H1 (cell line): ENCODE data around the gene BIRC5. TPM values are rescaled to one million over a fixed set of nuclear protein-coding genes. Genes with fewer than 3 reads are reported as not detected.

Experiments
- CTCF ChIA-PET: fragments of 300-600 bp; sonication (Branson Sonifier 250); formaldehyde crosslinking; loops from one replicate; lab custom pipeline; 2021; ENCODE audit not compliant: partially characterized antibody; lab: Charles Lee
- POLR2A ChIA-PET: fragments of 300-600 bp; sonication (Branson Sonifier 250); formaldehyde crosslinking; loops from one replicate; lab custom pipeline; 2021; ENCODE audit warnings: inconsistent platforms; ENCODE audit not compliant: partially characterized antibody; lab: Charles Lee
- DNase-seq, 2 experiments: peaks; one replicate each; pipeline versions ENCODE4 v3.0.0 to v3.0.0-alpha.2; 2010 to 2022; ENCODE audit warnings: low spot score in 2 of 2, low read depth in 1 of 2, mixed read lengths in 1 of 2
- FAIRE-seq: peaks from 2 replicates; lab custom pipeline; 2011; peaks lifted over from hg19 to GRCh38; lab: Jason Lieb, UNC
- H2AFZ ChIP-seq: 2 replicates; pipeline ENCODE4 v1.8.1; 2012; ENCODE audit warnings: low read length, inconsistent platforms
- H2AK5ac ChIP-seq: 2 replicates; pipeline ENCODE4 v1.6.1; 2013; ENCODE audit warnings: low read depth, low read length
- H2BK120ac ChIP-seq: replicated peaks from 2 replicates; pipeline ENCODE3; 2013; ENCODE audit warnings: low read depth, low read length, inconsistent platforms
- H2BK12ac ChIP-seq: 2 replicates; pipeline ENCODE4 v1.6.1; 2013; ENCODE audit warnings: low read depth, low read length
- H2BK15ac ChIP-seq: 2 replicates; pipeline ENCODE4 v1.6.1; 2013; ENCODE audit warnings: low read length
- H2BK20ac ChIP-seq: 2 replicates; pipeline ENCODE4 v1.6.1; 2013; ENCODE audit warnings: low read length
- H2BK5ac ChIP-seq: 2 replicates; pipeline ENCODE4 v1.6.1; 2013; ENCODE audit warnings: low read depth, low read length
- H3K14ac ChIP-seq: 2 replicates; pipeline ENCODE4 v1.6.1; 2013; ENCODE audit warnings: inconsistent platforms; ENCODE audit not compliant: insufficient read length
- H3K18ac ChIP-seq: 2 replicates; pipeline ENCODE4 v1.6.1; 2013; ENCODE audit warnings: low read length; ENCODE audit errors: extremely low read depth
- H3K23ac ChIP-seq: 2 replicates; pipeline ENCODE4 v1.6.1; 2013; ENCODE audit warnings: inconsistent platforms; ENCODE audit not compliant: insufficient read length
- H3K23me2 ChIP-seq: 2 replicates; pipeline ENCODE4 v1.6.1; 2013; ENCODE audit warnings: low read depth, low read length
- H3K27ac ChIP-seq: 2 replicates; pipeline ENCODE4 v1.6.1; 2011; ENCODE audit warnings: low read depth, low read length, inconsistent platforms
- H3K27me3 ChIP-seq, 4 experiments: replicated peaks in 1 of 4; 1 replicate in 1 of 4; 2 replicates in 3 of 4; pipeline versions ENCODE4 v1.6.1 to v1.8.1; 2011 to 2013; ENCODE audit warnings: low read length in 3 of 4, mild to moderate bottlenecking in 3 of 4, inconsistent platforms in 2 of 4, mixed read lengths in 2 of 4, moderate library complexity in 1 of 4; ENCODE audit not compliant: control insufficient read depth in 3 of 4, insufficient read depth in 3 of 4; ENCODE audit errors: extremely low read depth in 1 of 4
- H3K36me3 ChIP-seq, 4 experiments: 2 replicates each; pipeline versions ENCODE4 v1.6.1 to v1.8.1; 2011 to 2013; ENCODE audit warnings: mild to moderate bottlenecking in 4 of 4, low read length in 3 of 4, moderate library complexity in 2 of 4, control low read depth in 1 of 4, inconsistent platforms in 1 of 4; ENCODE audit not compliant: insufficient read depth in 4 of 4, control insufficient read depth in 2 of 4
- H3K4ac ChIP-seq: replicated peaks from 2 replicates; pipeline ENCODE3; 2013; ENCODE audit warnings: low read length, low read depth, mixed read lengths, inconsistent platforms; ENCODE audit not compliant: insufficient read length
- H3K4me1 ChIP-seq, 4 experiments: replicated peaks in 1 of 4; 1 replicate in 1 of 4; 2 replicates in 3 of 4; pipeline versions ENCODE4 v1.6.1 to v1.8.1; 2011 to 2013; ENCODE audit warnings: low read length in 3 of 4, inconsistent platforms in 2 of 4, mixed read lengths in 1 of 4; ENCODE audit not compliant: insufficient read depth in 4 of 4, control insufficient read depth in 3 of 4
- H3K4me2 ChIP-seq, 2 experiments: 2 replicates each; pipeline versions ENCODE4 v1.6.1 to v1.8.1; 2011 to 2013; ENCODE audit warnings: low read depth in 2 of 2, low read length in 2 of 2, control low read depth in 1 of 2, inconsistent platforms in 1 of 2, mild to moderate bottlenecking in 1 of 2; ENCODE audit not compliant: insufficient read depth in 1 of 2
- H3K4me3 ChIP-seq, 4 experiments: fragments of 200-600, 300-600 bp in 1 of 4; sonication (generic), shearing (Covaris generic), sonication (Bioruptor Twin) in 1 of 4; 2 replicates each; pipeline versions ENCODE4 v1.5.1 to v1.8.1; 2011 to 2016; ENCODE audit warnings: low read length in 4 of 4, low read depth in 3 of 4, control low read depth in 2 of 4, inconsistent platforms in 2 of 4, mild to moderate bottlenecking in 2 of 4, mixed read lengths in 1 of 4, moderate library complexity in 1 of 4; ENCODE audit not compliant: insufficient read depth in 2 of 4; ENCODE audit errors: extremely low read depth in 1 of 4
- H3K56ac ChIP-seq: replicated peaks from 2 replicates; pipeline ENCODE3; 2013; ENCODE audit warnings: low read depth, mild to moderate bottlenecking, mixed read lengths, low read length, inconsistent platforms; ENCODE audit not compliant: insufficient read length
- H3K79me1 ChIP-seq: 2 replicates; pipeline ENCODE4 v1.6.1; 2013; ENCODE audit warnings: low read depth, low read length, control low read depth
- H3K79me2 ChIP-seq, 2 experiments: 2 replicates each; pipeline versions ENCODE4 v1.6.1 to v1.8.1; 2012 to 2013; ENCODE audit warnings: low read length in 2 of 2, mild to moderate bottlenecking in 2 of 2, inconsistent platforms in 1 of 2; ENCODE audit not compliant: insufficient read depth in 2 of 2, control insufficient read depth in 1 of 2
- H3K9ac ChIP-seq, 4 experiments: replicated peaks in 1 of 4; 1 replicate in 1 of 4; 2 replicates in 3 of 4; pipeline versions ENCODE4 v1.6.1 to v1.8.1; 2011 to 2013; ENCODE audit warnings: low read depth in 3 of 4, low read length in 3 of 4, control low read depth in 2 of 4, mild to moderate bottlenecking in 2 of 4, moderate library complexity in 2 of 4, inconsistent platforms in 1 of 4; ENCODE audit errors: extremely low read depth in 1 of 4
- H3K9me3 ChIP-seq, 2 experiments: 2 replicates each; pipeline versions ENCODE4 v1.6.1 to v1.8.1; 2012 to 2013; ENCODE audit warnings: mild to moderate bottlenecking in 2 of 2, moderate library complexity in 2 of 2, control low read depth in 1 of 2, inconsistent platforms in 1 of 2, low read depth in 1 of 2, low read length in 1 of 2, mixed read lengths in 1 of 2; ENCODE audit not compliant: insufficient read depth in 2 of 2
- H4K20me1 ChIP-seq, 2 experiments: replicated peaks in 1 of 2; 2 replicates each; pipeline versions ENCODE3 to v1.8.1; 2011 to 2013; ENCODE audit warnings: inconsistent platforms in 2 of 2, low read length in 2 of 2, mild to moderate bottlenecking in 1 of 2; ENCODE audit not compliant: insufficient read depth in 2 of 2, control insufficient read depth in 1 of 2
- H4K5ac ChIP-seq: 2 replicates; pipeline ENCODE4 v1.6.1; 2013; ENCODE audit warnings: low read length, low read depth, mixed read lengths, inconsistent platforms; ENCODE audit not compliant: insufficient read length
- H4K8ac ChIP-seq: 2 replicates; pipeline ENCODE4 v1.8.0; 2013; ENCODE audit warnings: mild to moderate bottlenecking, moderate library complexity, low read length, inconsistent platforms; ENCODE audit not compliant: insufficient read depth; ENCODE audit errors: extremely low read depth
- H4K91ac ChIP-seq: replicated peaks from 2 replicates; pipeline ENCODE3; 2013; ENCODE audit warnings: low read length, mixed read lengths, inconsistent platforms; ENCODE audit not compliant: insufficient read length
- CEBPB ChIP-seq: IDR thresholded peaks from 2 replicates; pipeline ENCODE4 v1.6.1; 2012; ENCODE audit warnings: low read depth, low read length
- CHD1 ChIP-seq: IDR thresholded peaks from 2 replicates; pipeline ENCODE4 v1.6.1; 2012; ENCODE audit warnings: low read depth, low read length, improper control_type of control experiment
- HDAC6 ChIP-seq: IDR thresholded peaks from one replicate; pipeline ENCODE4 v1.7.1; 2012; ENCODE audit warnings: low read depth, mild to moderate bottlenecking, inconsistent platforms, low read length, moderate library complexity
- POLR2AphosphoS5 ChIP-seq: IDR thresholded peaks from 2 replicates; pipeline ENCODE4 v1.6.1; 2011; ENCODE audit warnings: low read depth, low read length
- USF2 ChIP-seq: IDR thresholded peaks from 2 replicates; pipeline ENCODE4 v1.6.1; 2011; ENCODE audit warnings: low read length, improper control_type of control experiment
- WGBS, 2 experiments: shearing (Covaris generic) in 1 of 2; methylation state at CpG; one replicate each; pipeline versions ENCODE4 v1.1.6 to v1.1.7; 2013 to 2015; ENCODE audit warnings: low lambda C conversion rate in 2 of 2, mixed read lengths in 2 of 2, inconsistent platforms in 1 of 2, low coverage in 1 of 2, missing lambda C conversion rate in 1 of 2; ENCODE audit not compliant: insufficient replicate concordance in 2 of 2, insufficient coverage in 1 of 2, insufficient read length in 1 of 2; ENCODE audit errors: extremely low coverage in 1 of 2, missing lambda C conversion rate in 1 of 2; 5-methylcytosine and 5-hydroxymethylcytosine counted together
- polyA plus RNA-seq, 7 experiments: library from polyadenylated mRNA; depleted of rRNA in 3 of 7; stranded (reverse) in 5 of 7; unstranded in 2 of 7; fragments of >200 nt in 5 of 7; fragments of 200-250 nt in 2 of 7; gene quantifications; 1 replicate in 5 of 7; 2 replicates in 1 of 7; 4 replicates in 1 of 7; pipeline versions ENCODE4 v1.2.1 to v1.2.3, GENCODE V29; 2011 to 2013; ENCODE audit warnings: missing spikeins in 2 of 7, mixed read lengths in 2 of 7
- total RNA-seq: library from RNA; stranded (reverse); fragmentation: NEBNext Ultra II Directional; extraction: Animal tissue kit (Norgen Biotek cat#: 25700); gene quantifications from 2 replicates; pipeline ENCODE4 v1.2.1, GENCODE V29; 2021

Gene BIRC5
- total and polyA plus RNA-seq, 2 of the 8 experiments (the other 6 are each of a cell fraction or from before 2014, with no cell fraction given) = 42.2 to 108 TPM

- H3K4ac ChIP-seq = no peak overlapping the region
- no peak overlapping the region for H2AFZ ChIP-seq
- H2BK15ac ChIP-seq = no peak overlapping the region
- H3K36me3 ChIP-seq = no peaks in the 10 kb centered on the region
- H3K9ac ChIP-seq = no peak overlapping the region
- no peaks in the 10 kb centered on the region; the same call in 1 of the 2 replicates for H3K79me1 ChIP-seq
- no peaks in the 10 kb centered on the region for H3K27me3 ChIP-seq
- no peak overlapping the region for H3K18ac ChIP-seq
- H4K20me1 ChIP-seq = no peaks in the 10 kb centered on the region
- H2AK5ac ChIP-seq = no peak overlapping the region
- no peak overlapping the region for H3K14ac ChIP-seq
- H4K5ac ChIP-seq = no peak overlapping the region
- no peak overlapping the region for H3K56ac ChIP-seq
- no peak for FAIRE-seq
- no peaks in the 10 kb centered on the region for H3K9me3 ChIP-seq
- no peak overlapping the region for H2BK5ac ChIP-seq
- H3K4me3 ChIP-seq = no peak overlapping the region
- H4K91ac ChIP-seq = no peak overlapping the region
- H4K8ac ChIP-seq = peak overlapping the region; percentile 39
- no peak overlapping the region for H2BK20ac ChIP-seq
- H2BK12ac ChIP-seq = no peak overlapping the region
- H3K79me2 ChIP-seq = no peaks in the 10 kb centered on the region
- H3K23ac ChIP-seq = no peak overlapping the region
- H3K4me1 ChIP-seq = peaks cover 0 to 3% (median 0%) of the 10 kb centered on the region in 4 experiments; a peak in 2 of 7 replicates
- POLR2A ChIA-PET = interaction anchor here (3.6 kb wide), 1 partner anchor 13 kb away, joined by 16 read pairs; no protein-coding TSS in a partner anchor
- H3K4me2 ChIP-seq = no peak overlapping the region
- CTCF ChIA-PET = interaction anchor here (1.0 to 5.9 kb wide), 5 partner anchors 11 to 207 kb away, joined by 3 to 53 read pairs (median 4); partner anchors contain the start of genes AFMID and TK1
- no peak overlapping the region for H3K27ac ChIP-seq
- TF ChIP-seq USF2 = no peak
- no peak for TF ChIP-seq POLR2AphosphoS5
- no peak for TF ChIP-seq CHD1
- TF ChIP-seq HDAC6 = no peak
- no peak for TF ChIP-seq CEBPB
- TF ChIP-seq, all 59 proteins: peak for 0
- no peaks in the 10 kb centered on the region; the same call in 1 of the 2 replicates for H3K23me2 ChIP-seq
- H2BK120ac ChIP-seq = no peak overlapping the region
- WGBS, 2 experiments = 91% methylated on average over 8 of the region's 9 CpGs; no CpG with 5 or more reads in 1 of the 2 experiments
- peak in 1 of 2 experiments; percentile 46 for DNase-seq
These were observed 25.5 kb downstream of the BIRC5 start for GRCh38 chr17:78239489-78239931.
